WI38 (cell line): ENCODE data around the gene PRR15L.

Source experiments
- H3K4me3 ChIP-seq: 2 replicates; pipeline ENCODE4 v1.5.1; 2011; ENCODE audit warnings: low read depth, mild to moderate bottlenecking, control low read depth, low read length
- CTCF ChIP-seq: IDR thresholded peaks from 2 replicates; pipeline ENCODE4 v1.5.1; 2012; ENCODE audit warnings: low read depth, mild to moderate bottlenecking, control low read depth, low read length

PRR15L gene

GRCh38 chr17:47907932-47908562 lies 49.6 kb downstream of the PRR15L start:
- no peak overlapping the region for H3K4me3 ChIP-seq
- no peak for TF ChIP-seq CTCF

- TF ChIP-seq CTCF = no peak
- no peak overlapping the region for H3K4me3 ChIP-seq
These were observed 51.2 kb downstream of the PRR15L start for GRCh38 chr17:47906443-47906842.

- no peak for TF ChIP-seq CTCF
- H3K4me3 ChIP-seq = no peak overlapping the region
These were observed 52.4 kb downstream of the PRR15L start for GRCh38 chr17:47905221-47905733.

GRCh38 chr17:47902039-47902744 lies 55.5 kb downstream of the PRR15L start:
- H3K4me3 ChIP-seq = no peak overlapping the region
- no peak for TF ChIP-seq CTCF
